ENCODE measurements around the gene PLA2R1.
"Not testable (repeated sequence)": the region's sequence is repeated elsewhere in the genome, so short reads cannot be mapped to it uniquely, and the experiment has no call there.

Gene PLA2R1

DNA sequence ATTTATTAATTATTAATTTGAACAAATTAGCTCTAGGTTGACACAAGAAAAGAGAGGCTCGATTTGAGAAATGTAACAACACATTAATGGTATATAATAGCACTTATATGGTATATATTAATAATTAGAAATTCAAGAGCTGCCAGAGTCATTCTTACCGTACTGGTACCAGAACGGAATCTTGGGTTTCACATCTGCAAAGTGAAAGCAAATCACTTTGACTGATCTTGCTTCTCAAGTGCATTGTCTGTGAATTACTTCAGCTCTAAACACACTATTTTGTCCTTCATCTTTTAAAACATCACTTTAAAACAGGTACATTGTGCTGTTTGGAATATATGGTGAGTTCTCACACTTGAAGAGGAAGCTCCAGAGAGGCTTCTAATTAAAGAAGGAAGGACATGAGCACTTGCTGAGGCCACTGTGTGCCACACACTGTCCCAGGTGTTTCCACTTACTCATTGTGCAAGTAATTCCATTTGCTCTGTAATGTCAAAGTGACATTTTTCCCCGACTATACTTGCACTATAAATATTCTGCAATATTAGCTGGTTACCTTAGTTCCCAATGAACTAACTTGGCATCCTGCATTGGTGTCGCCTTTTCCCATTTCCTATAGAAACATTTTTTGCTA lies 85.8 kb downstream of the PLA2R1 start:
- DNase-seq, result no peak

GRCh38 chr2:159973325-159973724 lies 89.1 kb downstream of the PLA2R1 start:
- no peak for DNase-seq

DNA sequence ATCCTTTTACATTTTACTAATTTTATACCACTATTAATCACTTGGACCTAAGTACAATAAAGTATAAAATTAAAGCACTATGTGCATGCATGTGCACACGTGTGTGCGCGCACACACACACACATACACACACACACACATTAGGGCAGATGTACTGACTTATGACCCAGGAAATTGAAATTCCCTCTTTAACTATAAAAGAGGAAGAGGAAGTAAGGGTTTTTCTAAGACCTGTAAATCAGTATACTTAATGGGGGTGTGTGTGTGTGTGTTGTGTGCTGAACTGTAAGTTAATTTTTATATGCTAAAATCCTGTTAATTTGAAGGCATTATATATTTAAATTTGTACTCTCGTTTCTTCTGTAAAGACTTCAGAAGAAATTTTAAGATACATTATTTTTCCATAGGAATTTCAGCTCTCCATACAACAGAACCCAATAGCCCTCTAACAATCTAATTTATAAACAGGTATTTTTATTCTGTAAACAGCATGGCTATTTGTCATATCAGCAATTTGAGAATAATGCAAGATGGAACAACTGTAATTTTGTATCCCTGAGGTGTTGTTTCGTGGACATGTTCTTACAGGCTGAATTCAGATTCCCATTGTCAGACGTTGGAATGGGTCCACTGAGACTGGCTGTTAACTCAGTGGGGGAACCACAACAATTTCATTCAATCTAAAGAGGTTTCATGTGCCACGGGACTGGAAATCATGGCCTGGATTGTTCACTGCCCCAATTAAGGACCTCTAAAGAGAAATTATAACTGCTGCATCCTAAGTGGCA lies 90.9 kb downstream of the PLA2R1 start:
- no peak for DNase-seq

DNA sequence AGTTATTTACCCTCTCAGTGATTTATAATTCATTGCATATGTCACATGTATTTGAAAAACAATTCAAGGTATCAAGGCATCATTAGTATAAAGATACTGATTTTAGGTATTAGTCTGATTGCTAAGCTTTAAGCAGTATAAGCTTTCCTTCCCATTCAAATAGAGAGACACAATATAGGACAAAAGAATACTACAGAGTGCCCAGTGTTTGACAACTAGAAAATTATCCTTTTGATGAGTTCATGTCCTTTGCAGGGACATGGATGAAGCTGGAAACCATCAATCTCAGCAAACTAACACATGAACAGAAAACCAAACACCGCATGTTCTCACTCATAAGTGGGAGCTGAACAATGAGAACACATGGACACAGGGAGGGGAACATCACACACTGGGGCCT lies 91.9 kb downstream of the PLA2R1 start:
- not testable (repeated sequence) for DNase-seq

- no peak for DNase-seq
Observed at GRCh38 chr2:159968279-159968900, 94.0 kb downstream of the PLA2R1 start.

GRCh38 chr2:159963700-159964099 lies 98.7 kb downstream of the PLA2R1 start:
- no peak for DNase-seq

DNA sequence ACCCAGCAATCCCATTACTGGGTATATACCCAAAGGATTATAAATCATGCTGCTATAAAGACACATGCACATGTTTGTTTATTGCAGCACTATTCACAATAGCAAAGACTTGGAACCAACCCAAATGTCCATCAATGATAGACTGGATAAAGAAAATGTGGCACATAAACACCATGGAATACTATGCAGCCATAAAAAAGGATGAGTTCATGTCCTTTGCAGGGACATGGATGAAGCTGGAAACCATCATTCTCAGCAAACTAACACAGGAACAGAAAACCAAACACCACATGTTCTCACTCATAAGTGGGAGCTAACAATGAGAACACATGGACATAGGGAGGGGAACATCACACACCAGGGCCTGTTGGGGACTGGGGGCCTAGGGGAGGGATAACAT lies 99.9 kb downstream of the PLA2R1 start:
- DNase-seq, result not testable (repeated sequence)

- DNase-seq, result no peak
Observed at GRCh38 chr2:159961451-159961850, 101.0 kb downstream of the PLA2R1 start.

GRCh38 chr2:159961037-159961436 lies 101.4 kb downstream of the PLA2R1 start:
- DNase-seq, result no peak

DNA sequence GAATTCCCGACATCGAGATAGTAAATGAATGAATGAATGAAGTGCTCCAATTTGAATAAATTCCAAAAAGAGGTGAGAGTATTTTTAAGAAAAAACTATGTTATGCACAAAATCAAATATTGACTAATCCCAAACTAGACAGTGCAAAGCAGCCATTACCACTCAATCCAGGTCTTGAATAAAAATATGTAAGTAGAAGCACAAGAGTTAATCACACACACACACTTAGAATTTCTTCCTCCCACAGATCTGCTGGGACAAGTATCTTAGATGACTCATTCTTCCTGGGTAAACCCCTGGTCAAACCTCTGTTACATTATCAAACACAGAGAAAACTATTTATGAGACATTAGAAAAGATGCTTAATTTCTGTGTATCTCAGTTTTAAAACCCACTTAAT lies 102.0 kb downstream of the PLA2R1 start:
- no peak for DNase-seq

- DNase-seq, result no peak
Observed at GRCh38 chr2:159959136-159959535, 103.3 kb downstream of the PLA2R1 start.

DNA sequence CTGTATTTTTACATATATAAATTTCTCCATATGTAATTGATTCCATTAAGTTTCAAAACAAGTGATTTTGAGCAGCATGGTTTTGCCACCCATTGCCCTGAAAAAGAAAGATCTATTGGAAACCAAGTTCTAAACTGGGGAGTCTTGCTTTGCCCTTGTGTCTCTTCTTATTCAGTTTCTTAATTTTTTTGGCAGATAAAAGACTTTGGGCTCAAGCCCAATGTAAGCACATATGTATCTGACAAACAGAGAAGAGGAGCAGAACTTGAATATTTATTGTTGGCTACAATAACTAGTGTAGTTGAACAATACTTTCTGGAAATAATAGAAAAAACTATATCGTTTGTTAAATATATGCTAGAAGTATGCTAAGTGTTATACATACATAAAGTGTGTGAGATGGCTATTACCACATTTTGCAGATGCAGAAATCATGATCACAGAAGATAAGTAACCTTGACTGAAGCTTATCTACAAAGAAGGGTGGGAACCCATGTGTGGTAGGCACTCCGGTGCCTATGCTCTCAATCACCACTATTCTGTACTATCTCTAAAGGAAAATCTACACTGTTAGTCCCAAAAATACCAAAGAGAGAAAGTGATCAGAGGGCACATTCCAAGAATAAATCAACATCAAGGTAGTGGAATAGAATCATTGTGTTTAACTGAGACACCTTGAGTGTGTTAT lies 109.1 kb downstream of the PLA2R1 start:
- no peak for DNase-seq

- no peak for DNase-seq
Observed at GRCh38 chr2:159946326-159946999, 116.0 kb downstream of the PLA2R1 start.

GRCh38 chr2:159944874-159945273 lies 117.5 kb downstream of the PLA2R1 start:
- DNase-seq, result no peak

DNA sequence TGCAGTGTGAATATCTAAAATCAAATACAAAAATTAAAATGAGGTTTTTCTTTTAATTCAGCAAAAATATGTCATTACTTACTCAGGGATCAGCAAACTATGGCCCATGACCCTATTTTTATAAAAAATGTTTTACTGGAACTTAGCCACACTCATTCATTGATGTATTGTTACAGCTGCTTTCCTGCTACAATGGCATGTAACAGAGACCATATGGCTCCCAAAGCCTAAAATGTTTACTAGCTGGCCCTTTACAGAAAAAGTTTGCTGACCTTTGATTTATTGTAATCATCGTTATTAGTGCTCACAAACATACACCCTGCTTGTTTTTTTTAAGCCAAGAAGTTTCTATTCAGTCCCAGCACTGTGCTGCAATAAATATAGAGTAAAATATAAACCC lies 120.3 kb downstream of the PLA2R1 start:
- no peak for DNase-seq

DNA sequence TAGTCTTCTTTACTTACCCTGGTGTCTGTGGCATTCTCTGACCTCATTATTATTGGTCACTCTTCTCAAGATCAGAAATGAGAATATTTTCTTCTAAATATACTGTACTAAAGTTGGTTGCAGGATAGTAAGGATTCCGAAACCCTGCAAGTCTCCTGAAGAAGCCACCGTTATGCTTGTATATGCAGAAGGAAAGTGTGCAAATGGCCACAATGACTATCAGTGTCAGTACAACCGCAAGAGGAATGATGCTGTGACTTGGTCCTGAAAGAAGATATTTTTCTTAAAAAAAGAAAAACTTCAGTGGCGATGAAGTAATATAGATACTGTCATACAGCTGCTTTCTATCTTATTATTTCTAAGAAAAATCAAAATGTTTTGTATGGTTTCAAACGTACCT lies 120.7 kb downstream of the PLA2R1 start:
- DNase-seq, result no peak

- no peak for DNase-seq
Observed at GRCh38 chr2:159939946-159940345, 122.5 kb downstream of the PLA2R1 start.

DNA sequence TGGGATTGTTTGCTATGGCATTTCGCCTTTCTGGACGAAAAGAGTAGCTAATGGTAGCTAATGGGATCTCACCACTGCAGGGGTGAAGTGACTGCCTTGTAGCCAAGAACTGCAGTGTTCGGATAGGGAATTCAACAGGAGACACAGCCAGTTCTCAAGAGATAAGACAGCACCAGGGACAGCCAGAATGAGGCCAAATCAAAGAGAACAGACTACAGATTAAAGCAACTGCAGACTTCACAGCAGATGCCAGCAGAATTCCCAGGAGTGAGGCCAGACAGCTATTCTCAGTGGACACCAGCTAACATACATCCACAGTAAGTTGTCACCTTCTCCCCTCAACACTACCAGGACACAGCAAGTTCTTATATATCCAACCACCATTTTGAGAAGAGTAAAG lies 124.0 kb downstream of the PLA2R1 start:
- no peak for DNase-seq

DNA sequence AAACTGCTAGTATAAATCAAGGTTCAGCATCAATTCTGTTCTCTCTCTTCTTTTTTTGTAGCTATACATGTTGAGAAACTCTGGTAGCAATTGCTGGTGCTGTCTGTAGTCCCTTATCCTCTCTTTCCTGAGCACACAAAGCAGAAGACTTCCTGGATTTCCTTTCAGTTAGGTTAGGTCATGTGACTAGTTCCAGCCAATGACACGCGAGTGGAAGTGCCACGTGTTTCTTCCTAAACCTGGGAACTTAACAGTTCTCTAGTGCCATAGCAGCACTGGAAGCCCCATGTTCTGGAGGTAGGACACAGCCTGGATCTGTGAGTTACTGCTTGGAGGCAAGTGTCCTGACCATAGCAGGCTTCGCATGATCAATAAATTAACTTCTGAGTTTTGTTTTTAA lies 125.9 kb downstream of the PLA2R1 start:
- DNase-seq, result no peak

GRCh38 chr2:159933727-159934049 lies 128.7 kb downstream of the PLA2R1 start:
- DNase-seq, result no peak

DNA sequence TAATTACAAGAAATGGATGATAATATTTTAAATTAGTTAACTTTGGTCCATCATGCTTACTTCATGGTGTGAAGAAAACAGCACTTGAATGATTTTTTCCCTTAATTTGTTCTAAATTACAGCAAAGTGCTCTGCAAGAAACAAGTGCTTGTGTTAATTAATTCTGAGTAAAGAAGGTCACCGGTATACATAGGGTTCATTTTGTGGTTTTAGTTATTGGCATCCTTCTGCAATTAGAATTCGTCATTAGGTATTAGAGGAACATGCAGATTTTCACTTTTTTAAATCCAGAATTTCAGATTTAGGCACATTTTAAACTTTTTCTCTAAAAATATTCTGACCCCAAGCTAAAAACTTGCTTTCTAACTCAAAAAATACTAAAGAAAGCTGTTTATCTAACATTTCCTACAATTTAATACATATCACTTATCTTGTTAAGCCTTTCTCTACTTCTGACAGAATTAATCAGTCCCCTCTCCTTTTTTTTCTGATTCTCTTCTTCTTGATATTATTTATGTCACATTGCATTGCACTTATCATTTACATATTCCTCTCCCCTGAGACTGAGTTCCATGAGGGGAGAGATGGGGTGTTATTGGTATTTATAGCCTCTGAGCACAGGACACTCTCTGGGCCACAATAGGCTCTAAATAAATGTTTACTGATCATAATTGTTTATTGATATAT lies 129.2 kb downstream of the PLA2R1 start:
- no peak for DNase-seq

DNA sequence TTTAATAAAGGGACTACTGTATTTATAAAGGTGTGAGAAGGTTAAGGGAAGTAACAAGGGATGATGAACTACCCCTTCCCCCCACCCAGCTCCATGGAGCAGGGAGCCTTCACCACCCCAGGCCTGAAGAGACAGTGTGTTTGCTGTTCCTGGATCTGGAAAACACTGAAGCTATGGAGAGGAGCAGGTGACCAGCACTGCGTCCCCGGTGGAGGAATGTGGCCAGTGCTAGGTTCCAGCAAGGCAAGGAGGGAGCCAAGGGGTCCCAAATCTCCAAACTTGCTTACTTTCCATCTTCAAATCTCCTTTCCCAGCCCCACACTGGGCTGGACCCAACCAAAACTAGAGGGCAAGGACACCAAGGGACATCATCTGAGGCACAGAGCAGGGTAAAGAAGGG lies 135.7 kb downstream of the PLA2R1 start:
- DNase-seq, result no peak

GRCh38 chr2:159925975-159926374 lies 136.4 kb downstream of the PLA2R1 start:
- no peak for DNase-seq

All from activated CD4-positive, alpha-beta T cell treated with anti-CD3 and anti-CD28 coated beads, Interleukin-2, amount 50 U/mL, for 4 hours (primary cell).